BLaER1 (cell line): ENCODE measurements around the gene EYA3.

Source experiments
- H3K27ac ChIP-seq: shearing (Covaris generic); formaldehyde crosslinking; 2 replicates; pipeline ENCODE4 v1.8.1; 2022
- H3K27me3 ChIP-seq: shearing (Covaris generic); formaldehyde crosslinking; 2 replicates; pipeline ENCODE4 v1.8.1; 2022
- H3K36me3 ChIP-seq: shearing (Covaris generic); formaldehyde crosslinking; 2 replicates; pipeline ENCODE4 v1.8.1; 2022
- H3K4me1 ChIP-seq: shearing (Covaris generic); formaldehyde crosslinking; 2 replicates; pipeline ENCODE4 v1.8.1; 2022
- H3K4me2 ChIP-seq: shearing (Covaris generic); formaldehyde crosslinking; 2 replicates; pipeline ENCODE4 v1.8.1; 2022
- H3K4me3 ChIP-seq: shearing (Covaris generic); formaldehyde crosslinking; 2 replicates; pipeline ENCODE4 v1.8.1; 2022
- H3K9ac ChIP-seq: shearing (Covaris generic); formaldehyde crosslinking; 2 replicates; pipeline ENCODE4 v1.8.1; 2022
- H3K9me3 ChIP-seq: shearing (Covaris generic); formaldehyde crosslinking; 2 replicates; pipeline ENCODE4 v1.8.1; 2022
- H4K20me1 ChIP-seq: shearing (Covaris generic); formaldehyde crosslinking; 2 replicates; pipeline ENCODE4 v1.8.1; 2022
- Cebpa-rat ChIP-seq: shearing (Covaris generic); IDR thresholded peaks from 2 replicates; pipeline ENCODE4 v1.8.1; 2022

Gene EYA3

DNA sequence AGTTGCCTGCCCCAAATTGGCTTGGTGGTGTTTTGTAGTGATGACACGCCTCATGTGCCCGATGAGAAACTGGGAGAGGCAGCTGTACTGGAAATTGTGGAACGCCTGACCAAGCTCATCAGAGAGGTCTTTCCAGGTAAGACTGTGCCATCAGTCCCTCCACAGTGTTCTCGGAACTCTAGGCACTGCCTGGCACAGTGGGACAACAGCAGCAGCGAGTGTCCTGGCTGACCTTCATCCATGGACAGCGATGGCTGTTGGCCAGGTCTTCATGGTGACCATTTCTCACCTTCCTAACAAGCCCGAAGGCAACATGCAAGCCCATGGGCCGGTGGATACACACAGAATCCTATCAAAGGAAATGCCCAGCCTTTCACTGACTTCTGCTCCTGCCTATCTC, 139.4 kb downstream of the EYA3 start:
- H3K4me2 ChIP-seq: no peak overlapping the region
- no peaks in the 10 kb centered on the region for H3K36me3 ChIP-seq
- H3K4me1 ChIP-seq: no peaks in the 10 kb centered on the region
- no peaks in the 10 kb centered on the region for H3K27me3 ChIP-seq
- no peak overlapping the region for H3K4me3 ChIP-seq
- no peak overlapping the region for H3K27ac ChIP-seq
- no peak overlapping the region for H3K9ac ChIP-seq
- no peaks in the 10 kb centered on the region for H3K9me3 ChIP-seq
- no peak for TF ChIP-seq Cebpa-rat
- H4K20me1 ChIP-seq: no peaks in the 10 kb centered on the region

DNA sequence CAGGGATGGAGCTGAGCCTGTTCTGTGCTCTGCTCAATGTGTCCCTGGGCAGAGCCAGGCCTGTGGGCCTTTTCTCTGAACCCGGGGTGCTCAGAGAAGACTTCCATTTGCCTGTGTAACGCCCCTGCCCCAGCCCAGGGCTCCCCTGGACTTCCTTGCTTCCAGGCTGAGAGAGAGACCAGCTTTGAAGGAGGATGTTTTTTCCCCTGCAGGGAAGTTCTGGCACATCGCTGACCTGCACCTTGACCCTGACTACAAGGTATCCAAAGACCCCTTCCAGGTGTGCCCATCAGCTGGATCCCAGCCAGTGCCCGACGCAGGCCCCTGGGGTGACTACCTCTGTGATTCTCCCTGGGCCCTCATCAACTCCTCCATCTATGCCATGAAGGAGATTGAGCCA, 143.4 kb downstream of the EYA3 start:
- Histone ChIP-seq H3K9ac (no peak overlapping the region), H4K20me1 (no peaks in the 10 kb centered on the region), H3K9me3 (no peaks in the 10 kb centered on the region), H3K27me3 (no peaks in the 10 kb centered on the region), H3K4me1 (0 out of 2 replicates have a peak, but pooled peaks cover 6% of the 10 kb centered on the region), H3K36me3 (no peaks in the 10 kb centered on the region), H3K27ac (no peak overlapping the region), H3K4me3 (no peak overlapping the region), H3K4me2 (no peak overlapping the region)
- TF ChIP-seq Cebpa-rat: no peak

DNA sequence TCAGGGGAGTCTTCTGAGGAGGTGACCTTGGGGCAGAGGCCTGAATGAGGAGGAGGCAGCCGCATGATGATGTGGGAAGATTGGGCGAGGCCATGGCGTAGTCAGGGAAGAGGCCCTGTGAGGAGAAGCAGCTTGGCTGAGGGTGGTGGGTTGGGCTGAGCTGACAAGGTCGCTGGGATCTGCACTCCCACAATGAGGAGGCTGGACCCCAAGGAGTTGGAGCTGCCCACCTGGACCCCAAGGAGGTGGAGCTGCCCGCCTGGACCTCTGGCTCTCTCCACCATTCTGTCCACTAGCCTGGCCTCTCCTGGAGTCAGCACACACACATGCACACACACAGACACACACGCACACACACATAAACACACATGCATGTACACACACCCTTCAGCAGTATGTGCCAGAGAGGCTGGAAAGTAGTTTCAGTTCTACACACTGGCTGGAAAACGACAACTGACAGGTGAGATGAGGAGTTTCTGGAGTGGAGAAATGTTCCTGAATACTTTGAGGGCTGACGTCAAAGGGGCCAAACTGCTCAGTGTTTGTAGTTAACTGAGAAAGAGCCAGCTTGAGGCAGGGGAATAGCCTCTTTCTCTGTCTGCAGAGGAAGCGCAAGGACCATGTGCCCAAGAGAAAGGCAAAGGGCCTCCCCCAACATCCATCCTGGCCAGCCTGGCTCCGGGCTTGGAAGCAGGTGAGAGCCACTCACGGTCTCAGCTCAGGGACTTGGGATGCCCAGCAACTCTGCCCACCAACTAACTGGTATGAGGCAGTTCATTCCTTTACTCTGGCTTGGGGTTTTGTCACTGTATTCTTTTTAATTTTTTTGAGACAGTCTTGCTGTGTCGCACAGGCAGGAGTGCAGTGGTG, 146.5 kb downstream of the EYA3 start:
- H3K9ac ChIP-seq: no peak overlapping the region
- 0 out of 2 replicates have a peak, but pooled peaks cover 6% of the 10 kb centered on the region for H3K4me1 ChIP-seq
- no peaks in the 10 kb centered on the region for H3K27me3 ChIP-seq
- no peak for TF ChIP-seq Cebpa-rat
- no peak overlapping the region for H3K4me2 ChIP-seq
- H3K4me3 ChIP-seq: no peak overlapping the region
- H4K20me1 ChIP-seq: no peaks in the 10 kb centered on the region
- H3K27ac ChIP-seq: no peak overlapping the region
- no peaks in the 10 kb centered on the region for H3K9me3 ChIP-seq
- H3K36me3 ChIP-seq: no peaks in the 10 kb centered on the region

DNA sequence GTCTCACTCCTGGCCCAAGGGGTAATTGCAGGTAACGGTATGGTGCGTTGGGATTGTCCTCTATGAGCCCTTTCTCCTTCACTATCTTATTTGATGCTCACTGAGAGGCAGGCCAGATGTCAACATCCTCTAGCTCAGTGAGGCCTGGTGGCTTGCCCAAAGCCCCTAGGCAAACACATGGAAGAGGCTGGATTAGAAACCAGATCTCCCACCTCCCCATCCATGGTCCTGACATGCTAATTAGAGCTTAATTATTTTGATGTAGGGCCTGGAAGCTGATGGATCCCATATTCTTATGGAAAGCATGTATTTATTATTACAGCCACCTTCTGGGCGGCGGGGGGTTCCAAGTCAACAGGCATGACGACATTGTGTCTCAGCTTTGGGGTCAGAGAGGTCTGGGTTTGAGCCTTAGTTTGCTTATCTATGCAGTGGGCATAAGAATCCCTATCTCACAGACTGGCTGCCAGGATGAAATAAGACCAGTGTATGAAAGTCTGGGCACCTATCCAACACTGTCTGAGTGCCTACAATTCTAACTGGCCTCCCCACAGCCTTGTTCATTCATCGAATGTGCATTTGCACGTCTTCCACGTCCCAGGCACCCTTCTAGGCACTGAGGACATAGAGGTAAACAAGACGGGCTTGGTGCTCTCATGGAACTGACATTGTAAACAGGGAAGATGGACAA, 147.4 kb downstream of the EYA3 start:
- Histone ChIP-seq H3K4me1 (0 out of 2 replicates have a peak, but pooled peaks cover 6% of the 10 kb centered on the region), H3K9ac (no peak overlapping the region), H4K20me1 (no peaks in the 10 kb centered on the region), H3K9me3 (no peaks in the 10 kb centered on the region), H3K27me3 (no peaks in the 10 kb centered on the region), H3K27ac (no peak overlapping the region), H3K4me2 (no peak overlapping the region), H3K36me3 (no peaks in the 10 kb centered on the region), H3K4me3 (no peak overlapping the region)
- TF ChIP-seq Cebpa-rat: no peak

DNA sequence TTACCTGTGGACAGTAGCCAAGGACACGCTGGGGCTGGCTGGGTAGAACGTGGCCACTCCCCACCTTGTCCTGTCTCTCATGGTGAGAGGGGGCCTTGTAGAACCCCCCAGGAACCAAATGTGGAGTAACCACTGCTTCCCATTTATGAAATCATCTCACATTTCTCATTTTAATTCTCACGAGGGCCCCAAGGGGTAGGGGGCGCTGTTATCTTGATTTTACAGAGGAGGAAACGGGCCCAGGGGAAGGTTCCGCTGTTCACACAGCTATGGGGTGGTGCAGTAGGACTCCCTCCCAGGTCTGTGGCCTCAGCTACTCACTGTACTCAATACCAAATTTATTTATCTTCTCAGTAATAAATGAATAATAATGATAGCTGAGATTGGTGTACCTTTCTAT, 148.1 kb downstream of the EYA3 start:
- Histone ChIP-seq H3K9ac (no peak overlapping the region), H3K4me2 (no peak overlapping the region), H3K9me3 (no peaks in the 10 kb centered on the region), H4K20me1 (no peaks in the 10 kb centered on the region), H3K27me3 (no peaks in the 10 kb centered on the region), H3K36me3 (no peaks in the 10 kb centered on the region), H3K4me3 (no peak overlapping the region), H3K27ac (no peak overlapping the region), H3K4me1 (peaks cover 6% of the 10 kb centered on the region; the same call in 1 of the 2 replicates)
- no peak for TF ChIP-seq Cebpa-rat

DNA sequence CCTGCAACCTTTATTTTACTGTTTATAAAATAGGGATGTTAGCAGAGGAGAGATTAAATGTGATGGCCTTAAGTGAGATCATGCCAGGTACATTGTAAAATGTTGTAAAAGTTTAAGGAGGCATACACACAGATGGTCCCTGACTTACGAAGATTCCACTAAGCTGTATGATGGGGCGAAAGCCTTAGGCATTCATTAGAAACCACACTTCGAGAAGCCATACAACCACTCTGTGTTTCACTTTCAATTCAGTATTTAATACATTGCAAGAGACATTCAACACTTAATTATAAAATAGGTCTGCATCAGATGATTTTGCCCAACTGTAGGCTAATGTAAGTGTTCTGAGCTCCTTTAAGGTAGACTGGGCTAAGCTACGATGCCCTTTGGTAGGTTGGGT, 149.9 kb downstream of the EYA3 start:
- no peak overlapping the region for H3K4me2 ChIP-seq
- no peak for TF ChIP-seq Cebpa-rat
- no peaks in the 10 kb centered on the region for H3K36me3 ChIP-seq
- no peak overlapping the region for H3K9ac ChIP-seq
- peaks cover 12% of the 10 kb centered on the region for H3K4me1 ChIP-seq
- H4K20me1 ChIP-seq: no peaks in the 10 kb centered on the region
- H3K27ac ChIP-seq: no peak overlapping the region
- no peaks in the 10 kb centered on the region for H3K9me3 ChIP-seq
- no peaks in the 10 kb centered on the region for H3K27me3 ChIP-seq
- no peak overlapping the region for H3K4me3 ChIP-seq

DNA sequence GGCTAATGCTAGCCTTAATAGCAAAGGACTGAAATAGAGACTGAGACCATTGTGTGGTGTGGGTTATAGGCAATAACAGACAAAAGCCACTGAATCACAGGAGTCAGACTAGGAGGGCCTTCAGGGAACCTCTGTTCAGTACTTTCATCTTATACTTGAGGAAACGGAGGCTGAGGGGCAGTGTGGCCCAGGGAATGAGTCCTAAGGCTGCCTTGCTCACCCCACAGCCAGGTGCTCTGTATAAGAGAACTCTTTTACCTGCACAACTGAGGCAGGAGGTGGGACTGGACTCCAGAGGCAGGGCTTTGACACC, 150.9 kb downstream of the EYA3 start:
- no peaks in the 10 kb centered on the region for H3K36me3 ChIP-seq
- no peak for TF ChIP-seq Cebpa-rat
- H3K9ac ChIP-seq: no peak overlapping the region
- H3K27me3 ChIP-seq: no peaks in the 10 kb centered on the region
- no peak overlapping the region for H3K4me2 ChIP-seq
- no peaks in the 10 kb centered on the region for H3K9me3 ChIP-seq
- H3K4me3 ChIP-seq: no peak overlapping the region
- H3K4me1 ChIP-seq: peaks cover 8% of the 10 kb centered on the region
- no peaks in the 10 kb centered on the region for H4K20me1 ChIP-seq
- no peak overlapping the region for H3K27ac ChIP-seq

DNA sequence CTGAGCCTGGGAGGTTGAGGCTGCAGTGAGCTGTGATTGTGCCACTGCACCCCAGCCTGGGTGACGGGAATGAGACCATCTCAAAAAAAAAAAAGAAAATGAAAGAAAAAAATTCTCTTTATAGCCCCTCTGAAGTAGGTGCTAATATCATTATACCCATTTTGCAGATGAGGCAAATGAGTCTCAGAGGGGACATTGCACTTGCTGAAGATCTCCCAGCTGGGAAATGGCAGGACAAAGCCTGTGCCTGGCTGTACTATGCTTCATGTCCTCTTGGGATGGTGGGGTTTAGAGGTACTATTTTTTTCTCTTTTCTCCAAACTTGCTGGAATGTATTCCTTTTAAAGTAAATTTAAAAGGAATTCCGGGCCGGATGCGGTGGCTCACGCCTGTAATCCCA, 152.0 kb downstream of the EYA3 start:
- H3K27me3 ChIP-seq: no peaks in the 10 kb centered on the region
- no peak overlapping the region for H3K9ac ChIP-seq
- no peak overlapping the region for H3K27ac ChIP-seq
- H3K9me3 ChIP-seq: no peaks in the 10 kb centered on the region
- H4K20me1 ChIP-seq: no peaks in the 10 kb centered on the region
- H3K4me1 ChIP-seq: peaks cover 8% of the 10 kb centered on the region
- H3K4me2 ChIP-seq: no peak overlapping the region
- H3K4me3 ChIP-seq: no peak overlapping the region
- no peak for TF ChIP-seq Cebpa-rat
- no peaks in the 10 kb centered on the region for H3K36me3 ChIP-seq

DNA sequence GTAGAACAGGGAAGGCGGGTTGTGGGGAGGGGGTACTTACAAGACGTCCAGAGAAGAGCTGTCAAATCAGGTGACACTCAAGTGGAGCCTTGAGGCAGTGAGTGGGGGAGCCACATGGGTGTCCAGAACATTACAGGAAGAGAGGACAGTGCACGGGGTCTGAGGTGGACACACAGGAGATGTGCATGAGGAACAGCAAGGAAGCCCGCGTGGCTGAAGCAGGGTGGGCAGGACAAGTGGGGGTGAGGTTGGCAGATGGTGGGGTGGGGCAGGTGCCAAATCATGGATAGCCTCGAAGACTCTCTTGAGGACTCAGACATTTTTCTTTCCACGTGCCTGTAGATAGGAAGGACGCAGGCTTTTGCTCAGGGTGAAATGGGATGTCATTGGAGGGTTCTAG, 152.7 kb downstream of the EYA3 start:
- H3K4me1 ChIP-seq: peaks cover 8% of the 10 kb centered on the region
- no peak overlapping the region for H3K4me2 ChIP-seq
- H4K20me1 ChIP-seq: no peaks in the 10 kb centered on the region
- H3K9ac ChIP-seq: no peak overlapping the region
- H3K27ac ChIP-seq: no peak overlapping the region
- no peak overlapping the region for H3K4me3 ChIP-seq
- H3K27me3 ChIP-seq: no peaks in the 10 kb centered on the region
- H3K9me3 ChIP-seq: no peaks in the 10 kb centered on the region
- TF ChIP-seq Cebpa-rat: no peak
- H3K36me3 ChIP-seq: no peaks in the 10 kb centered on the region

DNA sequence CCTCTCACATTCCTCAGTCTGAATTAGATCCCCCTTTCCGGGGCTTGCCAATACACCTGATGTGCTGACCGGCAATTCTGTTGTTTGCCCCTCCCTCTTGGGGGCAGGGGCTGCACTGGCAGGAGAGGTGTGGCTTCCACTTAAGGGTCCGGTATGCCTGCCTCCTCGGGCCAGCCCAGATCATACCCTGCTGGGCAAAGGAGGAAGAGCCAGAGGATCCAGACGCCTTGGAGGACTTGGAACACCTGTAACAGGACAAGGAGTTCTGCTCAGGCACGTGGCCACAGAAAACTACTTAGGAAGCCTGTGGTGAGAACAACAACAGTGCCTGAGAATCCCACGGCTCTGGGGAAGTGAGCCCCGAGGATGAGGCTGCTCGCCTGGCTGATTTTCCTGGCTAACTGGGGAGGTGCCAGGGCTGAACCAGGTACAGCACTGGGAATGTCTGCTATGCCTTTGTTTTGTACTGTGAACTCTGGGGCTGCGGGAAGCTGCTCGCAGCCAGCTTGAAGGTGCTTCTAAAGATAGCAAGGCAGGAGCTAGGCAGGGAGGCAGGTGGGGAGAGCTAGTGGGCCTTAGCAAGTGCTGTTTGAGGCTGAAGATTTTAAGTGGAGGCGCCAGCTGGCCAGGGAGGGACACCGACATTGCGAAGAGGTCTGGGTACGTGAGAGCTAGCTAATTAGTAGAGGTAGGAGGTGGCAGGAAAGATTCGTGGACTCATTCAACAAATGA, 153.4 kb downstream of the EYA3 start, which contains the start of gene SMPDL3B:
SMPDL3B (plus strand) TSS at position 183 of the 732 bp plus-strand sequence; CDS start at position 367, 184 bp downstream.
- Histone ChIP-seq H4K20me1 (no peaks in the 10 kb centered on the region), H3K9me3 (no peaks in the 10 kb centered on the region), H3K4me1 (peaks cover 8% of the 10 kb centered on the region), H3K9ac (no peak within 1 kb of the TSS), H3K27ac (no peak within 1 kb of the TSS), H3K27me3 (no peaks in the 10 kb centered on the region), H3K4me3 (no peak within 1 kb of the TSS), H3K4me2 (peak within 1 kb of the TSS; percentile 59), H3K36me3 (no peaks in the 10 kb centered on the region)
- TF ChIP-seq Cebpa-rat: no peak
